NCI-H774 (cell line): ENCODE data around the gene MYADML2.
"Not testable (repeated sequence)": the region's sequence is repeated elsewhere in the genome, so short reads cannot be mapped to it uniquely, and the experiment has no call there.

Experiments used
- DNase-seq: peaks from one replicate; lab custom pipeline; 2025; lab: John Stamatoyannopoulos, UW

The MYADML2 gene, protein sequence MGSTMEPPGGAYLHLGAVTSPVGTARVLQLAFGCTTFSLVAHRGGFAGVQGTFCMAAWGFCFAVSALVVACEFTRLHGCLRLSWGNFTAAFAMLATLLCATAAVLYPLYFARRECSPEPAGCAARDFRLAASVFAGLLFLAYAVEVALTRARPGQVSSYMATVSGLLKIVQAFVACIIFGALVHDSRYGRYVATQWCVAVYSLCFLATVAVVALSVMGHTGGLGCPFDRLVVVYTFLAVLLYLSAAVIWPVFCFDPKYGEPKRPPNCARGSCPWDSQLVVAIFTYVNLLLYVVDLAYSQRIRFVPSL

DNA sequence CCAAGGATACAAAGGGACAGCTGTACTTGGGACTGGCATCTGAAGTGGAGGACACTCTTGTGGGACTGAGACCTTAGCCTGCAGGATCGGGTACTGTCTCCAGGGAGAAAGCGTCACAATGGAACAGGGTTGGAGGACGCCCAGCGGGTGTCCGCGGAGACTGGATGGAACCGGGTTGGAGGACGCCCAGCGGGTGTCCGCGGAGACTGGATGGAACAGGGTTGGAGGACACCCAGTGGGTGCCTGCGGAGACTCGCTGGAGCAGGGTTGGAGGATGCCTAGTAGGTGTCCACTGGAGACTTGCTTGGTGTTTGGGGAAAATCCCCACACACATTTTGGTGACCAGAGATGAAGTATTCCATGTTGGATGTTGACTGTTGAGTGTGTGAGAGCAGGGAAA lies at the start of gene MYADML2:
TSS of gene MYADML2 (minus strand) at position 45 of the 400 bp plus-strand sequence. CDS start 5,492 bp downstream, outside the sequence.
- no peak for DNase-seq

DNA sequence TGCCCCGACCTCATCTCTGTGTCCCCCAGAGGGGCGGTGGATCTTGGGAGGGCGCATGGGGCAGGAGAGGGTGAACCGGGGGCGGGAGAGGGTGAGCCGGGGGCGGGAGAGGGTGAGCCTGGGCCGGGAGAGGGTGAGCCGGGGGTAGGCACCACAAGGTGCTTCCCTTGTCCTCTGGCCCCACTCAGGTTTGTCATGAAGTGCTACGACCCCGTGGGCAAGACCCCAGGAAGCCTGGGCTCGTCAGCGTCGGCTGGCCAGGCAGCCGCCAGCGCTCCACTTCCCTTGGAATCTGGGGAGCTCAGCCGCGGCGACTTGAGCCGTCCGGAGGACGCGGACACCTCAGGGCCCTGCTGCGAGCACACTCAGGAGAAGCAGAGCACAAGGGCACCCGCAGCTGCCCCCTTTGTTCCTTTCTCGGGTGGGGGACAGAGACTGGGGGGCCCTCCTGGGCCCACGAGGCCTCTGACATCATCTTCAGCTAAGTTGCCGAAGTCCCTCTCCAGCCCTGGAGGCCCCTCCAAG lies 49.3 kb upstream of the MYADML2 start:
- no peak for DNase-seq

DNA sequence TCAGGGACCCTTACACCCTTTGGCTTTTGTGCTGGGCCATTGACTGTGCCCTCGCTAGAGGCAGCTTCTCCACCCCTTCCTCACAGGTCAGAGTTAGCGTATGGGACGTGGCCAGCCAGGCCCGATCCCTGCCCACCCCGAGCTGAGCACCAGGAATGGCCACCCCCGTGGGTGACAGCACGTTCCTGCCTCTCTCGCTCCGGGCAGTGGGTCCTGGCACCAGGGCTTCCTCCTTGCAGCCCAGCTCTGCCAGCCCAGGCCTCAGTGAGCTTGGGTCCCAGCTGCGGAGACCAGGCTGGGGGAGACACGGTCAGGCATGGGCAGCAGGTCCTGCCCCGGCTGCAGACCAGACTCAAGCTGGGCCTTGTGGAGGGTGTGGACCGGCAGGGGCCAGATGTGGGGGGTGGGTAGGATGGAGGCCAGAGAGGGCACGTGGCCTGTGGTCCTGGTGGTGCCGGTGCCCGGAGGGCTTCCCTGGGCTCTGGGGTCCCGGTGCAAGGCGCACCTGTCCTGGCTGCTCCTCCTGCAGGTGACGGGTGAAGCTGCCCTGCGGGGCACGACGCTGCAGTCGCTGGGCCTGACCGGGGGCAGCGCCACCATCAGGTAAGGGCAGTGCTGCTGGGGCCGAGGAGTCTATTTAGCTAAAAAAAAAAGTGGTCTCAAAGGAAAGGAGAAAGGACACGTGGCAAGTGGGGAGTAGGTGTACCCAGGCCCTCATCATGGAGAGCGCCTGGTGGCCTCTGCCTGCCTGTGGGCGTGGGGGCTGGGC lies 48.6 kb upstream of the MYADML2 start:
- no peak for DNase-seq

DNA sequence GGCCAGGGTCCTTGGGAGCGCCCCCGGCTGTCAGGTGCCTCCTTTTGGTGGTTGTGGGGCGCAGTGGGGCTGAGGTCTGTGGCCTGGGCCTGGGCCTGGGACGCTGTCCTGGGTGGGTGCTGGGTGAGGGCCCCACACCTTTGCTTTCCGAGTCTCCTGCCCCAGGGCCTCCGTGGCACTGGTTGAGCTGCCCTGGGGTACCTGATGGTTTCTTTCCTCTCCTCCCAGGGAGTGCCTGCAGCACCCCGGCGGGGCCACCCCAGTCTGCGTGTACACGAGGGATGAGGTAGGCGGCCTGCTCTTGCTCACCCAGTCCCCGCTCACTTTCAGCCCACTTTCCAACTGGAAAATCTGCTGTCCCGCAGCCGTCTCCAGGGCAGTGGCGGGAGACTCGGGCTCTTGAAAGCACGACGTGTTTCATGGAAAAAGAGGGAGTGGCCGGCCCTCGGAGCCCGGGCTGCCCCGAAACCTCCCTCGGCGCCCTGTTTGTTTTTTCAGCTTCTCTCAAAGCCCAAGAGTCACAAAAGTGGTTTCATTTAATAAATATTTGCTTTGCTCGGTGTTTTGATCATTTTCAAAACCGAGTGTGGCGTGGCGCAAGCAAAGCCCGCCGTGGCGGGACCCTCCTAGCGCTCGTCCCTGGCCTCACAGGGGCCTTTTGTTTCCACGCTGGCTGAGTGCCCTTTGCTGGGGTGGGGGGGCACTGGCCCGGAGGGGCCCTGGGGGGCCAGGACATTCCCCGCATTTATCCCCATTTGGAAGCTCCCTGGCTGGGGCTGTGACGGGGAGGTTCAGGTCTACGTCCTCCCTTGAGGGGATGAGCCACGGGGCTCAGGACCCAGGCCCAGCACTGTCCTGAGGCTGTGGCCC lies 47.8 kb upstream of the MYADML2 start:
- DNase-seq = peak; percentile 11

DNA sequence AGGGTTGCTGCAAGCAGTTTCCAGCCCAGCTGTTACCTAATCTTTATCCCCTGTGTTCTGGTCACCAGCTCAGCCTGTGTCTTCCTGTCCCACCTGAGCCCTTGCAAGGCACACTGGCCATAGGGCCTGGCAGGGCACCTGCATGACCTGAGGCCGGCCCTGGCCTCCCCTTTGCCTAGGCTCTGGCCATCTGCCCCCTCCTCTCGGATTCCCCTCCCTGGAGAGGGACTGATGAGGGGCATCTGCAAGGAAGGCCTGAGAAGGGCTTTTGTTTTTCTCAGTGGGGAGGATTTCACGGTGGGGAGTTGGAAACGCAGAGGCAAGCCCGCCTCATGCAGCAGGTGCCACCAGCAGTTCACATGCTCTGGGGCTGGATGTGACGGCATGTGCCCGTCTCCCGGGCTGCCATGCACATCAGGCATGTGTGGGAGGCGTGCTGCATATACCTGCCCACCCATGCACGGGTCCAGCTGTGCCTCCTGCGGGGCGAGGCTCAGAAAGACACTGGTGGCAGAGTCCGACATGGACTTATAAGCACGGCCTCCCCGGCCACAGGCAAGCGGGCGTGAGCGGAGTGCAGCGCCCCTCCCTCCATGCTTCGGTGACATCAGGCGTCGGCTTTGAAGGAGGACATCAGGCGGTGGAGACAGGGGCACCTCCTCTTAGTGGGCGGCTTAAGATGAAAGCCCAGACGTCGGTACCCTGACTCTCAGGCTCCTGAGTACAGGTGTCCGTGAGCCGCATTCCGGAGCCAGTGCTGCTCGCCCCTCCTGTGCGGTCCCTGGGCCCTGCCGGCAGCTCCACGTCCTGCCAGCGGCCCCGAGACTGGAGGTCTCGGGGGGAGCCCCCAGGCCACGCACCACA lies 46.9 kb upstream of the MYADML2 start:
- no peak for DNase-seq

DNA sequence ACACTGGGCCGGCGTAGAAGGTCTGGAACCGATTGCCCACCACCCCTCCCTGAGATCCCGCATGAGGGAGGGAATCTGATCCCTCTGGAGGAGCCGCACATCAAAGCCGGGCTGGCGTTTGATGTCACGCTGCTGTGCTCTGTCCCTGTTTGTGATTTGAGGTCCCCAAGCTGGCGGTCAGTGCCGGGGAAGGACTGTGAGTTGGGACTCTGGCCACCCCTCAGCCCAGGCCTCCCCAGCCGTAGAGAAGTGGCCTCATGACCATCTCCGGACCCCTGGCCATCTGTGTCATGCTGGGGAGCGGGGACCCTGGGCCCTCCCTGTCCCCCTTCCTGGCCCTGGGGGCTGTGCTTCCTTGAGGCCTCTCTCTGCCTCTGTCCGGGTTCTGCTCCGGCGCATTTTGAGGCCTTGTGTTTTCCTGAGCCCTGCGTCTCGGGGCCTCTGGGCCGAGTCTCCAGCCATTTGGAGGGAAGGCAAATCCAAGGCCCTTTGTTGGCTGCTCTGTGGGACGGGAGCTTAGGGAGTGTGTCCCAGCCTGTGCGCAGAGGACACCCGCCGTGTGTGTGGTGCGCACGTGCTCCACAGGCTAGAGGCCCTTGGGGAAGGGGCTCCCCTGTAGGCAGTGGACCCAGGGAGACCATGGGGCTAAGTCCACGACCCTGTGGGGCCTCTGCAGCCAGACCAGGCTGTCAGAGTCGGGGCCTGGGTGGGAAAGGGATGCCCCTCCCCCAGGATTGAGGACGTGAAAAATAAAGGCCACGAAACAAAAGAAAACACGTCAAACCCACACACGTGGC lies 45.5 kb upstream of the MYADML2 start:
- DNase-seq = no peak

DNA sequence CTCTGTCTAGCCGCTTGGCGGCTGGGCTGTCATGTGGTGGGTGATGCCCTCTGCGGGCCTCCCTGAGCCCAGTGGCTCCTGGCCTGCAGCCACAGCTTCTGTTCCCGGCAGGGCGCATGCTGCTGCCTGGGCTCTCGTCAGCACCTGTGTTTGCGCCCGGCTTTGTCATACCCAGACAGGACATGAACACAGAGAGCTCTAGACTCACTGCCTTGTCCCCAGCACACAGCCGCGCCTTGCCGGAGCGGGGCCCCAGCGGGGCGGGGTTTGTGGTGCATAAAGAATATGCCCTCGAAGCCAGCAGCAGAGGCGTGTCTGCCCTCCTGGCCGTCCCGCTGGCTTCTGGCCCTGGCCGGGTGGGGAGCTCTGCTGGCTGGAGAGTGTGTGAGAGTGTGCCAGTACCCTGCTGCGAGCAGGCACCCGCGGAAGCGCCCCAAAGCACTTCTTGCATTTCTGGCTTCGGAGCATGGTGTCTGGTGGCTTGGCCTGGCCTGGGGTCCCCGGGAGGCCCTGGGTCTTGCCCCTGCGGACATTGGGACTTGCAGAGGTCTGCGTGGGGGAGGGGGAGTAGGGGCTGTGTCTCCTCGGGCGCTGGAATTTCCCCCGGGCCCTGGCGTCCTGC lies 44.8 kb upstream of the MYADML2 start:
- DNase-seq = peak; percentile 92

DNA sequence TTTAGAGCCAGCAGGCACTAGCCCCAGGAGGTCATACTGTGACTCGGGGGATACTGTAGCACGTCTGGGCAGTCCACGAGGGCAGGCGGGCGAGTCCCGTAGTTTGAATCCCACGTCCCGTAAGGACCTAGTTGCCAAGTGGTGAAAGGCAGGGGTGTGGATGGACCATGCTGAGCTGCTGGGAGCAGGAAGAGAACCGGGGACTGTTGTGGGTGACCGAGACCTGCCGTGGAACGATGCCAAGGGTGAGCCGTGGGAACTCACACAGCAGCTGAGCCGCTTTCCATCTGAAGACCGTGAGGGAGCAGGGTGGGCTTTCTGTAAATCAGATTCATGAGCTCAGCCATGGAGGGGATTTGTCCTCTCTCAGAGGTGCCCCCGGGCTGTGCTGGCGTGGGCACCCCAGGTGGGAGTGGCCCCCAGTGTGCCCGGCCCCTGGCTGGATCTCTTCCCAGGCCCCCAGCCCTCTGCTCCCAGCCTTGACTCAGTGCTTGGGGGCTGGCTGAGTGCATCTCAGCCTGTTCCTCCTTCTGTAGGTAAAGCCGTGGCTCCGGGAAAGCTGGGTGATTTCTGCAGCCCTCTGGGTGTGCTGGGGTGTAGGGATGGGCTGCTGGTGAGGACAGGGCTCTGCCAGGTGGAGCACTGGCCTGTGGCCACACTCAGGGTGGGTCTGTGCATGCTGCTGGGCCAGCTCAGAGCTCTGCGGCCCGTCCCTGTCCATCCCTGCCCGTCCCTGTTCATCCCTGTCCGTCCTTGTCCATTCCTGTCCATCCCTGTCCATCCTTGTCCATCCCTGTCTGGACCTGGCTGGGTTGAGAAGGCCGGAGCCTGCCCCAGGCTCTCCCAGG lies 44.0 kb upstream of the MYADML2 start:
- DNase-seq = no peak

DNA sequence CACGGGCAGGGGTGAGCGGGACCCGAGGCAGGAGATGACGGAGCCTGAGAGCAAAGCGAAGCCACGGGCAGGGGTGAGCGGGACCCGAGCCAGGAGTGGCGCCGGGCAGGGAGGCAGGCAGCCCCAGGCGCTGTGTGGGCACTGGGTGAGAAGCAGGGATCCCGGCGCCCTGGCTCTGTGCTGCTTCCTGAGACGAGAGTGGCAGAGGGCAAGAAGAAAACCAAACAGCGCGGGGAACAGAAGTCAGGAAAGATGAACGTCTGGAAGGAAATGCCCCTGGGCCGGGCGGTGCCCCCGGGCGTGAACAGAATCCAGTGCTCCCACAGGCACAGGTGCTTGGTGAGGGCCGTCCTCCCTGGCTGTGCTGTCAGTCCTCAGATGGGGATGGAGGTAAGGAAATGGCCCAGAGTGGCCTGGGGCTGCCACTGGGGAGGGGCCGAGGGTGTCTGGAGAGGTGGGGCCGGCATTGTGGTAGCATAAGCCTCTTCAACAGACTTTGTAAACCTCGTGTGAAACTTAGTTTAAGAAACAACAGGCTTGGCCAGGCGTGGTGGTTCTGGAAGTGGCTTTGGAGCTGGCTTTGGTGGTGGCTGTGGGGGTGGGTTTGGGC lies 40.2 kb upstream of the MYADML2 start:
- no peak for DNase-seq

DNA sequence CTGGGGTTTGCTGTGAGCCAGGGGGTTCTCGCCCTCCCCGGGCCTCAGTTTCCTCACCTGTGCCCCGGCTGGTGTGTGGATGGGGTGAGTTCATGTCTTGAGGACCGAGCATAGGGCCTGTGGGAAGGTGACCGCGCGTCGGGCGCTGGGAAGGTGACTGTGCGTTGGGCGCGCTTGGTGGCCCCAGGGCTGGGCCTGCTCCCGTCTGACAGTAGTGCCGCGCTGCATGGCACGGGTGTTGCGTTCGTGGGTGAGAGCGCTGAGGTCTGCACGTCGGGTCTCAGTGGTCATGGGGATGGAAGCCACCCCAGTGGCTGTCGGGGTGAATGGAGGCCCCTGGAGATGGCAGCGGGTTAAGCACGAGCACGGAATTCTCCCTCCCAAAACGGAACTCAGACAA lies 39.6 kb upstream of the MYADML2 start:
- DNase-seq = no peak

DNA sequence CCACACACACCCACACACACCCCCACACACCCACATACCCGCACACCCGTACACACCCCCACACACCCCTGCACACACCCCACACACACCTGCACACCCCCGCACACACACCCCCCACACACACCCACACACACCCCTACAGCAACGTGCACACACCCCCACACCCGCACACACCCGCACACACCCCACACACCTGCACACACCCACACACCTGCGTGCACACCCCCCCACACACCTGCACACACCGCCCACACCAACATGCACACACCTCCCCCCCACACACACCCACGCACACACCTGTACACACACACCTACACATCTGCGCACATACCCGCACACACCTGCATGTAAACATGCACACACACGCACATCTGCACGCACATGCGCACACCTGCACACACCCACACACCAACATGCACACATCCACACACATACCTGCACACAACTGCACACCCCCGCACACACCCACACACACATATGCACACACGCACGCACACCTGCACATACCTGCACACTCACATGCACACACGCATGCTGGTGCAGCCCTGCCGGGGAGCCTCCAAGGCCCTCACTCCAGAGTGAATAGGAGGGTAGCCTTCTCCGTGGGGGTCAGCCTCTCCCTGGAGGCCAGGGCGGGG lies 37.9 kb upstream of the MYADML2 start:
- DNase-seq = no peak

DNA sequence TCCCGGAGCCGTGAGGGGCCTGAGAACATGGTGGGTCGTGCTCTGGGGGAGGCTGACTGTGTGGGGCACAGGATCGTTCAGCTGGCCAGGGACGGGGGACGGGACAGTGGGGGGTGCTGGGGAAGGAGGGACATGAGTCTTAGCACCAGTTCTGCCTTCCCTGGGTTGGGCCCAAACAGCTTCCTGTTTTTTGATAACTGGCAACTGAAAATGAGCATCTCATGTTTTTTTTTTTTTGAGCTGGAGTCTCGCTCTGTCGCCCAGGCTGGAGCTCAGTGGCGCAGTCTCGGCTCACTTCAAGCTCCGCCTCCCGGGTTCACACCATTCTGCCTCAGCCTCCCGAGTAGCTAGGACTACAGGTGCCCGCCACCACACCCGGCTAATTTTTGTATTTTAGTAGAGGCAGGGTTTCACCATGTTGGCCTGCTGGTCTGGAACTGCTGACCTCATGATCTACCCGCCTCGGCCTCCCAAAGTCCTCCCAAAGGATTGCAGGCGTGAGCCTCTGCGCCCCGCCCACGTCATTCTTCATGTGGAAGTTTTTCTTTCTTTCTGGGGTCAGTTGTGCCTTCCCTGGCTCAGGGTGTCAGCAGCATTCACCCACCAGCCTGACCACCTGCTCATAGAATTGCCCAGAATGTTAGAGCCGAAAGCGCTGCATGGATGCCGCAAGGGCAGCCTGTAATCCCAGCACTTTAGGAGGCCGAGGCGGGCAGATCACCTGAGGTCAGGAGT lies 36.8 kb upstream of the MYADML2 start:
- DNase-seq = no peak

DNA sequence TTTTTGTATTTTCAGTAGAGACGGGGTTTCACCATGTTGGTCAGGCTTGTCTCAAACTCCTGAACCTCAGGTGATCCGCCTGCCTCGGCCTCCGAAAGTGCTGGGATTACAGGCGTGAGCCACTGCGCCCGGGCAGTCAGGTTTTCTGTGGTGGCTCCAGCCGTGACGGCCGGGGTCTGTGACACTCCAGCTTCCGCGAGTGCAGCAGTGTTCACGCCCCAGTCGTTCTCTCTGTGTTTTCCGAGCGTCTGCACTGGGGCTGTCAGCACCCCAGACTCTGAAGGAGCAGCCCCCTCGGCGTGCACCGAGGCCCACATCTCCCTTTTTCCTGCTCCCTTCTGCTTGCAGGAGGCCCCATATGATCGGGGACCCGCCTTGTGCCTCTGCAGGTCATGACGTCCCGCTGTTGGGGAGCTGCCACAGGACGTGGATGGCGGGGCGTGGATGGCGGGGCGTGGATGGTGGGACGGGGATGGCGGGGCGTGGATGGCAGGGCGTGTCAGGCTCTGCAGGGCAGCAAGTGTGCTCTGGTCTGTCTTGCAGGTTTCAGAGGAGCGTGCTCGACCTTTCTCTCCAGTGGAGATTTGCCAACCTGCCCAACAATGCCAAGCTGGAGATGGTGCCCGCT lies 36.1 kb upstream of the MYADML2 start:
- no peak for DNase-seq

DNA sequence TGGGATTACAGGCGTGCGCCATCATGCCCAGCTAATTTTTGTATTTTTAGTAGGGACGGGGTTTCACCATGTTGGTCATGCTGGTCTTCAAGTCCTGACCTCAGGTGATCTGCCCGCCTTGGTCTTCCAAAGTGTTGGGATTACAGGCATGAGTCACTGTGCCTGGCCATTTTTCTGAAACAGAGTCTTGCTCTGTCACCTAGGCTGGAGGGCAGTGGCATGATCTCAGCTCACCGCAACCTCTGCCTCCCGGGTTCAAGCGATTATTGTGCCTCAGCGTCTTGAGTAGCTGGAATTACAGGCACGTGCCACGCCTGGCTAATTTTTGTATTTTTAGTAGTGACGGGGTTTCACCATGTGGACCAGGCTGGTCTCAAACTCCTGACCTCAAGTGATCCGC lies 34.5 kb upstream of the MYADML2 start:
- DNase-seq = not testable (repeated sequence)

DNA sequence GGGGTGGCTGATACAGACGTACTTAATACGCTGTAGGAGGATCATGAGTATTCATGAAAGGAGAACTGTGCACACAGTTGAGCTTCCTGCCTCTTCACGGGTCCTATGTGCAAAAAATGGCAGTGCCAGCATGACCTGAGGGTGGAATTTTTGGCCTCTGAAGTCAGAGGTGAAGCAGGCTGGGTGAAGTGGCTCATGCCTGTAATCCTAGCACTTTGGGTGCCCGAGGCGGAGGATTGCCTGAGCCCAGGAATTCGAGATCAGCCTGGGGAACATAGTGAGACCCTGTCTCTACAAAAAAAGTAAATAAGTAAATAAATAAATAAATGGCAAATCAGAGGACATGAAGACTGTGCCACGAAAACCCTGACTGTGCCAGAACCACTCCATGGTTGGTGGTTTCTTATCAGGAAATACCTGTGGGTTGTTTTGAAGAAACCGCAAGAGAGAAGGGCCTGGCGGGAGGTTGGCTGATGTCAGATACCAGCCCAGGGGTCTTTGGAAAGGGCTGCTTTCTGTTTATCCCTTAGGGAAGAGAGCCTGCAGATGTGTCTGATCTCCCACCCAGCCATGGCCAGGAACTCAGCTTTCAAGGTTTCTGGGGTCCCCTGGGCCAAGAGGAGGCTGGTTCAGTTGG lies 33.8 kb upstream of the MYADML2 start:
- DNase-seq = no peak

DNA sequence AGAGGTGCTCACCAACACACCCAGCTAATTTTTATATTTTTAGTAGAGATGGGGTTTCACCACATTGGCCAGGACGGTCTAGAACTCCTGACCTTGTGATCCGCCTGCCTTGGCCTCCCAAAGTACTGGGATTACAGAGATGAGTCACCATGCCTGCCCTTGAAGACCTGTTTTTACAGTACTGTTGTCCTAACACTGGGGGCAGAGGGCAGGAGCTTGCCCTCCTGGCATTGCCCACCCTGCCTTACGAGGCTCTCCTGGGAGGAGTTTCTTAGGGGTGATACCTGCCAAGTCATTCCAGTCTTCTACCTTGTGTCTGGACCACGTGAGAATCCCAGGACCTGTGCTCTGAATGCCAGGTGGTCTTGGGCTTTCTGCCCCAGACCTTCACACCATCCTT lies 33.1 kb upstream of the MYADML2 start:
- DNase-seq = no peak
